Activated CD4-positive, alpha-beta T cell treated with anti-CD3 and anti-CD28 coated beads for 1 hour (primary cell): ENCODE measurements around the gene GAS7.
"Not testable (repeated sequence)": the region's sequence is repeated elsewhere in the genome, so short reads cannot be mapped to it uniquely, and the experiment has no call there.

Experiments
- DNase-seq: peaks from one replicate; pipeline ENCODE4 v3.0.0-alpha.2; 2020

Gene GAS7

GRCh38 chr17:10067446-10068143 is 130.8 kb downstream of the GAS7 start:
- DNase-seq = no peak

DNA sequence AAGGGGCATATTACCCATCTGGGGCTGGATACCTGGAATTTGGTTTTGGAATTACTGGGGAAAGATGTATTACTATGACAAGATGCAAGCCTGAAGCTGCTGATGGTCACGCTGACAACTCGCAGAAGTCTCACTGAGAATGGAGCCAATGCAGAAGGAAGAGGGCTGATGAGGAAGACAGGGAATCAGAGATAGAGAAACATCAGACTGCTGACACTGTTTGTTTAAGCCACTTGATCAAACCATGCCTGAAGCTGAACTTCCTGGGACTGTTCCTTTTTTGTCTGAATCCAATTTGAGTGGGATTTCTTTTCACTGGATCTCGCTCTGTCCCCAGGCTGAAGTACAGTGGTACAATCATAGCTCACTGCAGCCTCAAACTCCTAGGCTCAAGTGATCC is 133.9 kb downstream of the GAS7 start:
- no peak for DNase-seq

GRCh38 chr17:10063730-10064241 is 134.6 kb downstream of the GAS7 start:
- DNase-seq = no peak

GRCh38 chr17:10062691-10063385 is 135.6 kb downstream of the GAS7 start:
- DNase-seq = no peak

- DNase-seq = no peak
These were observed 137.1 kb downstream of the GAS7 start for GRCh38 chr17:10061111-10061845.

- no peak for DNase-seq
These were observed 137.9 kb downstream of the GAS7 start for GRCh38 chr17:10060526-10060925.

DNA sequence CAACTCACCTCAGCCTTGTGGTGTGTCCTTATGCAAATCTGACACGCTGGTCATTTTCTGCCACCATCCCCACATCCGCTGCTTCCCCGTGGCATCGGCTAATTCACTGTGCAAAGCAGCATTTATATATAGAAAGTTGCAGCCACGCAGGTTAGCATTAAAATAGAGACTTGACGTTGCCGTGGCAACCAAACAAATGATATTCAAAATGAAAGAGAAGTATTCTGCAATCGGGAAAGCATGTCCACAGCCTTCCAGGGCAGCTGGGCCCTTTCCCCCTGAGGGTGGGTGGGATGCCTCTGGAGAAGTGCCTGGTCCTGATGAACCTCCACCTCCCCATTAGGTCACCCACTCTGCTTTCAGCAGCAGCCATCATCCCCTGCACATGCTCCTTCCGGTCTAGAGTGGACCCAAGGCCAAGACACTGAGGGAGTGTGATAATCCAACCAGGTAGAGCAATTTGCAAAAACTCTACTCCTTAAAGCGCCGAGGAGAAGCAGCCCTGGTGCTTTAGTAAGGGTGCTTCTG is 138.7 kb downstream of the GAS7 start:
- no peak for DNase-seq

GRCh38 chr17:10058921-10059683 is 139.3 kb downstream of the GAS7 start:
- no peak for DNase-seq

DNA sequence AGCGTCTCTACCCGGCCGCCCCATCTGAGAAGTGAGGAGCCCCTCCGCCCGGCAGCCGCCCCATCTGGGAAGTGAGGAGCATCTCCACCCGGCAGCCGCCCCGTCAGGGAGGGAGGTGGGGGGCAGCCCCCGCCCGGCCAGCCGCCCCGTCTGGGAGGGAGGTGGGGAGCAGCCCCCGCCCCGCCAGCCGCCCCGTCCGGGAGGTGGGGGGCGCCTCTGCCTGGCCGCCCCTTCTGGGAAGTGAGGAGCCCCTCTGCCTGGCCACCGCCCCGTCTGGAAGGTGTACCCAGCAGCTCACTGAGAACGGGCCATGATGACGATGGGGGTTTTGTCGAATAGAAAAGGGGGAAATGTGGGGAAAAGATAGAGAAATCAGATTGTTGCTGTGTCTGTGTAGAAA is 140.9 kb downstream of the GAS7 start:
- not testable (repeated sequence) for DNase-seq

DNA sequence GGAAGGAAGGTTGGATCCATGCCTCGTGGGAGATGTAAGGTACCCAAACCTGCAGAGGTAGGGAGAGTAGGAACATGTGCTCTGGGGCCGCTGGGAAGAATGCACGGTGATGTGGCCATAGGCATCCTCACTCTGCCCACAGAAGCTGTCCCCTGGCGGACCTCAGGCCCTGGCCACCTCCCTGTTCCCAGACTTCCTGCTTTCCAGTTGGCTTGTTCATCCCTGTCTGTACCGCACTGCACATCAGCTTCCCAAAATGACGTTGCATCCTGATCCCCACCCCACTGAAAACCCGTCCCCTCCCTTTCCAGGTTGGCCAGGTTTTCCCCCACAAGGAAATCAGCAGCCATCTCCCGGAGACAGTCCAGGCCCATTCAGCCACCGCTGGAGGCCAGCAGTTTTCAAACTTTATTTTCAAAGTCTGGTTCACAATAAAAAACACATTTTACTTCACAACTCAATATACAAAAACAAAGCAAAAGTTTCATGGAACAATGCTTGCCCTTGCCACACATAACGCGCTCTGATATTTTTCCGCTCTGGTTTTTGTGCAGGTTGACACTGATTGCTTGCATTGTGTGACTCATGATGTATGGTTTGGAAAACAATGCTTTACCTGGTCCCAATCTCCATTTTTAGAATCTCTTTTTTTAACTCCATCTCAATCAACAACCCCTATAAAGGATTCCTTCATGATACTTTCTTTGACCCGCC is 143.0 kb downstream of the GAS7 start:
- DNase-seq = no peak

DNA sequence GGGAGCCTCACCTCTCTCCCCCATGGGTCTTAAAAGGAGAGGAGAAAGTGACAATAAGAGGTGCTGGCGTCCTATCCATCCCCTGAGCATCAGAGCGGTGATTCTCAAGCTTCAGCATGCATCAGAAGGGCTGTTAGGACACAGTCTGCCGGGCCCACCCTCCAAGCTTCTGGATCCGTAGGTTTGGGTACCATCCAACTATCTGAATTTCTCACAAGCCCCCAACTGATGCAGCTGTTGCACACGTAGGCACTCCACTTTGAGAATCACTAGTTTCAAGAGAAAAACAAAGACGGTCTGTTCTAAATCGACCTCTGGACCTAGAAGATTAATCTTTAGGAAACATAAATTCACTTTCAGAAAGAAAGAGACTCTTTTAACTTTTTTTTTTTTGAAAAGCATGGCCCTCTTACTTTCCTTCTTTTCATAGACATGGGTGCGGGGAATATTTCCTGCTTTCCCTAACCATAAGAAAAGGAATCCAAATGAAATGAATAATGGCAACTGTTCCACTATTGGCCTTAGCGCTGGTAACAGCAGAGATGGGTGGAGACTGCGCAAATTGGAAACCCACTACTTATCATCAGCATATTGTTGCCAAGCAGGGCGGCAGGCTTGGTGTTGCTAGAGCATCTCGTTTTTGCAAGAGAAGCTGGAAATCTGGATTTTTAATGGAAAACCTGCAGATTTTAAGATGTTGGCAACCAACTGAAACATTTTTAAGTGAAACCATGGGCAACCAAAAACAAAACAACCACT is 144.4 kb downstream of the GAS7 start:
- no peak for DNase-seq

- no peak for DNase-seq
These were observed 146.1 kb downstream of the GAS7 start for GRCh38 chr17:10052106-10052813.

DNA sequence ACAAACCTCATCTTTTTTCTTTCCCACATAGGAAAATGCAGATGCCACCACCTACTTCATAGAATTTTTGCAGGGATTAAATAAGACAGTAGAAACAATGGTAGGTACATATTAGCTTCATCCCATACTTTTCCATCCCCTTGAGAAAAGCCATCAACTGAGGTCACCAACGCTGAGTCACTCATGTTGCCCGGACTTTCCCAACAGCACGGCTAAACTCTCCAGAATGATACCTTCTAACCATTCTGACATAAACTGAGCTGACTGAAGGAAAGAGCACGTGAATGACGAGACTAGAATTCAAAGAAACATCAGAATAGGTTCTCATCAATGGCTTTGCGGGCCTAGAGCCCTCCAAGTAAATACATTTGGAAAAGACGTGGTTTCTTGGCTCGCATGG is 147.3 kb downstream of the GAS7 start:
- no peak for DNase-seq

- DNase-seq = no peak
These were observed 147.8 kb downstream of the GAS7 start for GRCh38 chr17:10050597-10051101.

- no peak for DNase-seq
These were observed 149.6 kb downstream of the GAS7 start for GRCh38 chr17:10048629-10049350.

GRCh38 chr17:10046786-10047785 is 151.3 kb downstream of the GAS7 start:
- DNase-seq = no peak

DNA sequence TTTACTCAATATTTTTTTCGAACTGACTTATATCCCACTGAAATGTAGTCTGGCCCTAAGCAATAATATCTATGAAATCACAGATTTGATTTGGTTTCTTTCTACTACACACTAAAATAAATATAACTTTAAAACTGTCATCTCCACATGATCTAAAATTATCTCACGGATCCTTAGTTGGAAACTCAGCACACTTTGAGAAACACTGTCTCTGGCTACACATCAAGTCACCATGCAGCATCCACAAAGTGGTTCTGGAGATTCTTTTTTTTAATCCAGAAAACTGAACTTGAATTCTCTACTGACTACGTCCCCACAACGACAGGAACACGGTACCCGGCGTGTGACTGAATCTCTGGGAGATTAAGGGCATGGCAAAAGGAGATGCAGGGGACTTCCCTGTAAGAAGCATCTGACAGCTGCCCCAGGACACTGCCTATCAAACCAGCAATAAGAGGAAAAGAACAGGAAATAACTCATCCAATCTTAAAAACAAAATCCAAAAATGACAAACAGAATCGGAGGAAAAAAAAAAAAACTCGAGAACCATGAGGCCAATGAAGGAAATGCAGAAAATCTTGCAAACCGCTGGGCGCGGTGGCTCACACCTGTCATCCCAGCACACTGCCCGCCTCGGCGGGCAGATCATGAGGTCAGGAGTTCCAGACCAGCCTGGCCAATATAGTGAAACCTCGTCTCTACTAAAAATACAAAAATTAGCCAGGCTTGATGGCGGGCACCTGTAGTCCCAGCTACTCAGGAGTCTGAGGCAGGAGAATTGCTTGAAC is 152.3 kb downstream of the GAS7 start:
- no peak for DNase-seq
